Activated CD4-positive, alpha-beta T cell treated with anti-CD3 and anti-CD28 coated beads, Interleukin-2, amount 50 U/mL, for 24 hours (primary cell): Measurements from ENCODE around the gene L3HYPDH.

Source experiments
- DNase-seq, 2 donors: peaks; one replicate each; pipeline ENCODE4 v3.0.0-alpha.2; 2020; ENCODE audit warnings: low read depth in 1 of 2, low spot score in 1 of 2

Gene L3HYPDH

GRCh38 chr14:59427653-59428580, 56.3 kb downstream of the L3HYPDH start:
- no peak for DNase-seq

GRCh38 chr14:59425322-59425935, 58.8 kb downstream of the L3HYPDH start:
- no peak for DNase-seq

DNA sequence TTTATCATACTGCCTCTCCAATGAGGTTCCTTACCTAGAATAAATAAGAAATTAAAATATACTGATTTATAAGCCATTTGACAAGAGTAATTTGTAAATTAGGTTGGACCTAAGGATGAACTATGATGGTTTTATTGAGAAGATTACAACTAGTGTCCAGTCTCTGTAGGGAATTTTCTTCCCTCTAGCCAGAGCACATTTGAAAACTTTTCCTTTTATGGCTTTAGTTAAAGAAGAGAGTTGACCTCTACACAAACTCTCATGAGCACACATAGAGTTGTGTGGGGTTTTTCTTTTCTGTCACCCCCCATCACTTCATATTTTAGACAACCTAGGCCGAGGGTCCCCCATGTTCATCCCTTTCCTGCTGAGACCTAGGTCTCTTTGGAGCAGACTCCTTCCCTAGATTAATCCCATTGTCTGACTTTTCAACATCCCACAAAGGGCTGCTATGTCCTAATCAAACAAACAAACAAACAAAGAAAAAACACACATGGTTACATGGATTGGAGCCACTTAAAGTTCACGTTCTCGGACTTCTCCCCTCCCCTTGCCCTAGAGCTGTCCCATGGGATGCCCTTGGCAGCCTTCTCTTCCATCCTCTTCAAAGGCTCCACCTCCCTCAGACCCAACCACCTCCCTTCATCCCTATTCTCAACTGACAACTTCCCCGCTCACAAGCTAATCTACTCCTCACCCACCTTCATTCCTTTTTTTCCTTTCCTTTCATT, 59.7 kb downstream of the L3HYPDH start:
- no peak for DNase-seq
